Cardiac fibroblast (primary cell): ENCODE data around the gene DGKG.

Experiments used
- DNase-seq, 2 donors: peaks; one replicate each; pipeline versions ENCODE4 v3.0.0 to v3.0.0-alpha.2; 2010; ENCODE audit warnings: low read depth in 2 of 2
- H3K4me3 ChIP-seq, 2 donors: replicated peaks in 1 of 2; 1 replicate in 1 of 2; 2 replicates in 1 of 2; pipeline ENCODE4 v1.5.1; 2011; ENCODE audit warnings: low read depth in 2 of 2, low read length in 2 of 2, mild to moderate bottlenecking in 2 of 2, moderate library complexity in 1 of 2
- CTCF ChIP-seq: IDR thresholded peaks from one replicate; pipeline ENCODE4 v1.5.1; 2011; ENCODE audit warnings: low read depth, mild to moderate bottlenecking, low read length, inconsistent platforms

Gene DGKG

GRCh38 chr3:186361762-186362536 is at the start of gene DGKG:
DGKG (minus strand) TSS chr3:186362234; CDS start chr3:186320459, 41,775 bp downstream.
- TF ChIP-seq CTCF, result no peak
- peak in 1 of 2 donors; percentile 14 for DNase-seq
- peak within 1 kb of the TSS; percentile 24 to 42 for H3K4me3 ChIP-seq

DNA sequence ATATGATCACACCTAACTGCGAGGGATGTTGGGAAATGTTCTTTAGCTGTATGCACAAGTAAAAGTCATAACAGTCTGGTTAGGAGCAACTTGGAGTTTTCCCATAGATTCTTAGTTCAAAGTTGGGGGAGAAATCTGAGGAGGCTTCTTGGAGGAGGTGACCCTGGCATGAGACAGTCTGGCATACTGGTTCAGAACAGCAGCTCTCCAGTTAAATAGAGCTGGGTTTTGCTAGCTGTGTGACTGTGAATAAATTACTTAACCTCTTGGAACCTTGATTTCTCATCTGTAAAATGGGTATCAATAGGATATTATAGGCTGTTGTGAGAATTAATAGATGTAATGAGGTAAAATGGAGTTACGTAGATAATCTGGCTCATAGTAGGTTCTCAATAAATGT is 49.1 kb upstream of the DGKG start:
- TF ChIP-seq CTCF, result no peak

DNA sequence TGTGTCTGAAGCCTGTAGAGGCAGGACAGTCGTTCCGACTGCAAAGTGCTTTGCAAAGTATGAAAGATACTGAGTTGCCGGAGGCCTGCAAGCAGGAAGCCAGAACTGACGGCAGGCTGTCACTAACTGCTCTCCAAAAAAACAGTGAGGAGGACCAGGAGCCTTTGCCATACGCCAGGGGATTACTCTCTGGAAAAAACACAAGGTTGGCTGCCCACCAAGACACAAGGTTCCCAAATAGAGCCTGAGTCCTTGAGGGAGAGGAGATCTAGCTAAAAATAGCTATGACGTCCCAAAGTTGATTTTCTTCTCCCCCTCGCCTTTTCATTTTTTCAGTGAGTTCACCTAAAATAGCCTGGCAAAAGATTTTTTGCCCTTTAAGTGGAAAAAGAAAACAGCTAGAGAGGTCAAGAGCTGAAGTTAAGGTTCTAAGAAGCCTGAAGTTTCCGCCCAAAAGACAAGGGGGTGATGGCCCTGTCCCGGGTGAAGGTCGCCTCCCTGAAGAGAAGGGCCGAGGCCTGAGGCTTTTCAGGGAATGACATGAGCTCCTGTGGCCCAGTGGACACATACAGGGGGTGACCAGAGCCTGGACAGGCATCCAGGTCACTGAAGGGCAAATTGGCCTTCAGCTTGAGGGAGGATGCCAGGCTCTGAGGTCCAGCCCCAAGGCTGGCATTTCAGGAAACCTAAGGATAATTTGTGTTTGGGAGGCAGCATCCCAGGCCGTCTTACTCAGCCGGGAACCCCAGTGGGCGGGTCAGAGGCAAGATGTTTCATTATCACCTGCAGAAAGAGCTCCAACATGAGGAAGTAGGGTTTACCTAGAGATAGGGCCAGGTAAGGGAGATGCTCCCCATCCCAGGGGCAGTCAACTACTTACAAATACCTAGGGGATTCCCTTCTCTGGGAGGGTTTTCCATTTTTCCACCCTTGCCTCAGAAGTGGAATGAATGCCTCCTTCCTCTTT is 44.9 kb upstream of the DGKG start:
- H3K4me3 ChIP-seq, result no peak overlapping the region
- DNase-seq, result no peak
- TF ChIP-seq CTCF, result no peak

More for the DNA sequence above, 49.1 kb upstream of the DGKG start:
- H3K4me3 ChIP-seq, result no peak overlapping the region
- DNase-seq, result no peak

GRCh38 chr3:186401556-186401955 is 39.5 kb upstream of the DGKG start:
- no peak overlapping the region for H3K4me3 ChIP-seq
- DNase-seq, result peak in 1 of 2 donors; percentile 11
- TF ChIP-seq CTCF, result no peak

- DNase-seq, result peak; percentile 19 to 37
- H3K4me3 ChIP-seq, result no peak overlapping the region
- no peak for TF ChIP-seq CTCF
These were observed 38.6 kb upstream of the DGKG start for GRCh38 chr3:186400662-186401061.

- TF ChIP-seq CTCF, result no peak
- no peak overlapping the region for H3K4me3 ChIP-seq
- no peak for DNase-seq
These were observed 38.0 kb upstream of the DGKG start for GRCh38 chr3:186400026-186400425.
